HFFc6 (cell line): ENCODE data around the gene PSG1. TPM values are rescaled to one million over a fixed set of nuclear protein-coding genes. Genes with fewer than 3 reads are reported as not detected.
A peak's percentile ranks its signal among the peaks of the same experiment; 100 is the strongest.
"Not testable (repeated sequence)": the region's sequence is repeated elsewhere in the genome, so short reads cannot be mapped to it uniquely, and the experiment has no call there.

Source experiments
- DNase-seq: peaks from one replicate; pipeline ENCODE4 v3.0.0-alpha.2; 2018
- H3K27ac Mint-ChIP-seq: 2 replicates; pipeline ENCODE4 v1.8.0; 2020; ENCODE audit warnings: mild to moderate bottlenecking, mixed read lengths
- H3K27me3 Mint-ChIP-seq: 2 replicates; pipeline ENCODE4 v1.8.0; 2021; ENCODE audit warnings: mild to moderate bottlenecking, moderate library complexity, mixed read lengths; ENCODE audit not compliant: insufficient read depth
- H3K36me3 Mint-ChIP-seq: 2 replicates; pipeline ENCODE4 v1.8.0; 2021; ENCODE audit warnings: low read depth, mixed read lengths
- H3K4me1 Mint-ChIP-seq: 2 replicates; pipeline ENCODE4 v1.8.0; 2020; ENCODE audit warnings: low read depth, mixed read lengths
- H3K4me3 Mint-ChIP-seq: 2 replicates; pipeline ENCODE4 v1.8.0; 2020; ENCODE audit warnings: mild to moderate bottlenecking, moderate library complexity, mixed read lengths
- H3K9me3 Mint-ChIP-seq: 2 replicates; pipeline ENCODE4 v1.8.0; 2020; ENCODE audit warnings: mild to moderate bottlenecking, mixed read lengths
- total RNA-seq, 6 experiments: library from RNA; stranded (reverse); fragmentation: NEBNext Ultra II Directional; extraction: Animal tissue kit (Norgen Biotek cat#: 25700); gene quantifications; 2 replicates in 1 of 6; 3 replicates in 5 of 6; pipeline ENCODE4 v1.2.3, GENCODE V29; 2021
- TF ChIP-seq, protein P1 (sequence below): fragments of 200-600 bp; sonication (generic); IDR thresholded peaks from 2 replicates; pipeline ENCODE4 v1.5.0; 2021; ENCODE audit warnings: antibody characterized with exemption, mild to moderate bottlenecking

The PSG1 gene
- total RNA-seq, 6 experiments from 2014 or later = 4.3 to 10.5 (median 8.6) TPM

DNA sequence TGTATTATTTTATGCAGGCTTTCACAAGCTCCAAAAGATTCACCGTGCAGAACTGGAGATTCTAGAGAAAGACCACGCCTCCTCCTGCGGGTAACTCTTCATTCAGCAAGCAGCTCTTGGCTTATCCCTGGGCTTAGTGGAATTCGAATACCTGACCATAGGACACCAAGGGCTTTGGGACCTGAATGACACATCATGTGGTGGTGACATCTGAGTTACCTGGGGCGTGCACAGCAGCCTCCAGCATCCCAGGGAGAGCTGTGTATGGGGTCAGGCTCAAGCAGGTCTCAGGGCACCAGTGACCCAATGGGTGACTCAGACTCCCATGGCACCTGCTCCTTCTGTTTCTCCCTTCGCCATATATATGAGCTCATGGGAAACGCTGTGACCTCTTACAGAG lies 10.9 kb upstream of the PSG1 start:
- Mint-ChIP-seq H3K36me3 (peaks cover 38% of the 10 kb centered on the region), H3K9me3 (peaks cover 26% of the 10 kb centered on the region), H3K4me1 (peaks cover 51% of the 10 kb centered on the region)
- H3K4me3 Mint-ChIP-seq, DNase-seq, H3K27me3 Mint-ChIP-seq, H3K27ac Mint-ChIP-seq: not testable (repeated sequence)

- DNase-seq = peak; percentile 76
- peaks cover 29% of the 10 kb centered on the region for H3K36me3 Mint-ChIP-seq
- not testable (repeated sequence) for H3K27me3 Mint-ChIP-seq, H3K4me3 Mint-ChIP-seq
- peaks cover 20% of the 10 kb centered on the region for H3K9me3 Mint-ChIP-seq
- peak overlapping the region; percentile 91 for H3K27ac Mint-ChIP-seq
- H3K4me1 Mint-ChIP-seq = peaks cover 66% of the 10 kb centered on the region
These were observed 8.4 kb upstream of the PSG1 start for GRCh38 chr19:42887876-42888445.

DNA sequence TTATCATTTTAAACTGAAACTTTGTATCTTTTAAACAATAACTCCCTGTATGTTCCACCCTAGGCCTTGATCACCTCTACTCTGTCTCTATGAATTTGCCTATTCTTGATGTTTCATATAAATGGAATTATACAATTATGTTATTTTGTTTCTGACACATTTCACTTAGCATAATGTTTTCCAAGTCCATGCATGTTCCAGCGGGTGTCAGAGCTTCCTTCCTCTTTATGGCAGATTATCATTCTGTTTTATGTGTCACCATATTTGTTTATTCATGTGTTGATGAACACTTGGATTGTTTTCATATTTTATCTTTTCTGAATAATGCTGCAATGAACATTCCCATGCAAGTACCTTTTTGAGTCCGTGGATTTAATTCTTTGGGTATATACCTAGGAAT lies 3.2 kb upstream of the PSG1 start:
- H3K36me3 Mint-ChIP-seq = peaks cover 21% of the 10 kb centered on the region
- H3K4me3 Mint-ChIP-seq, H3K27ac Mint-ChIP-seq, H3K27me3 Mint-ChIP-seq, H3K9me3 Mint-ChIP-seq, DNase-seq: not testable (repeated sequence)
- H3K4me1 Mint-ChIP-seq = peaks cover 89% of the 10 kb centered on the region

- not testable (repeated sequence) for H3K4me3 Mint-ChIP-seq, H3K9me3 Mint-ChIP-seq, H3K27me3 Mint-ChIP-seq, DNase-seq
- peaks cover 21% of the 10 kb centered on the region for H3K36me3 Mint-ChIP-seq
- H3K27ac Mint-ChIP-seq = peak overlapping the region; percentile 50
- peaks cover 89% of the 10 kb centered on the region for H3K4me1 Mint-ChIP-seq
These were observed 2.5 kb upstream of the PSG1 start for GRCh38 chr19:42882010-42882409.

GRCh38 chr19:42881279-42881678 lies 1.8 kb upstream of the PSG1 start:
- peaks cover 21% of the 10 kb centered on the region for H3K36me3 Mint-ChIP-seq
- DNase-seq, H3K27me3 Mint-ChIP-seq, H3K9me3 Mint-ChIP-seq, H3K4me3 Mint-ChIP-seq: not testable (repeated sequence)
- TF ChIP-seq, protein P1, sequence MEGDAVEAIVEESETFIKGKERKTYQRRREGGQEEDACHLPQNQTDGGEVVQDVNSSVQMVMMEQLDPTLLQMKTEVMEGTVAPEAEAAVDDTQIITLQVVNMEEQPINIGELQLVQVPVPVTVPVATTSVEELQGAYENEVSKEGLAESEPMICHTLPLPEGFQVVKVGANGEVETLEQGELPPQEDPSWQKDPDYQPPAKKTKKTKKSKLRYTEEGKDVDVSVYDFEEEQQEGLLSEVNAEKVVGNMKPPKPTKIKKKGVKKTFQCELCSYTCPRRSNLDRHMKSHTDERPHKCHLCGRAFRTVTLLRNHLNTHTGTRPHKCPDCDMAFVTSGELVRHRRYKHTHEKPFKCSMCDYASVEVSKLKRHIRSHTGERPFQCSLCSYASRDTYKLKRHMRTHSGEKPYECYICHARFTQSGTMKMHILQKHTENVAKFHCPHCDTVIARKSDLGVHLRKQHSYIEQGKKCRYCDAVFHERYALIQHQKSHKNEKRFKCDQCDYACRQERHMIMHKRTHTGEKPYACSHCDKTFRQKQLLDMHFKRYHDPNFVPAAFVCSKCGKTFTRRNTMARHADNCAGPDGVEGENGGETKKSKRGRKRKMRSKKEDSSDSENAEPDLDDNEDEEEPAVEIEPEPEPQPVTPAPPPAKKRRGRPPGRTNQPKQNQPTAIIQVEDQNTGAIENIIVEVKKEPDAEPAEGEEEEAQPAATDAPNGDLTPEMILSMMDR = peak; percentile 76
- peaks cover 89% of the 10 kb centered on the region for H3K4me1 Mint-ChIP-seq
- peak overlapping the region; percentile 59 for H3K27ac Mint-ChIP-seq

GRCh38 chr19:42880621-42881020 lies 1.1 kb upstream of the PSG1 start:
- not testable (repeated sequence) for H3K4me3 Mint-ChIP-seq, H3K27me3 Mint-ChIP-seq, DNase-seq, H3K9me3 Mint-ChIP-seq
- Mint-ChIP-seq H3K36me3 (peaks cover 21% of the 10 kb centered on the region), H3K27ac (0 out of 2 replicates have a peak overlapping the region, but pooled peaks have one; percentile 78), H3K4me1 (peaks cover 89% of the 10 kb centered on the region)

GRCh38 chr19:42876596-42876995 lies 2.9 kb downstream of the PSG1 start:
- DNase-seq = peak; percentile 70

DNA sequence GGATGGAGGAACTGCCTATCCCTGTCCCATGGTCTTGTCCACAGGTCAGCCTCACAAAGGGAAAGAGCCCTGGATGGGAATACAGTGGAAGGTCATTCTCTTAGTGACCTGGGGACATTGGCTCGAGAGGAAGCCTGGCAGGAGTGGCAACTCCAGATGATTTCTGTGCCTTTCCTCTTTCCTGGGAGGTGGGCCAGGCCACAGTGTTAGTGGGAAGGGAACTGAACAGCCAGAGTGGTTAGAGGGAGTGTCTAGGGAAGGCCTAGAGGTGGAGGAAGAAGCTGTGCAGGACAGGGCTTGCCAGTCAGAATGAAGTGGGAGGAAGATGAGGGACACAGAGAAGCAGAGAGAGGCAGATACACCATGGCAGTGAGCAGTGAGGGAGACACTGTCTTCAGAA lies 3.6 kb downstream of the PSG1 start:
- Mint-ChIP-seq H3K4me3 (peak overlapping the region; percentile 35), H3K36me3 (peaks cover 29% of the 10 kb centered on the region), H3K4me1 (peaks cover 76% of the 10 kb centered on the region), H3K27ac (peak overlapping the region; percentile 97)
- not testable (repeated sequence) for H3K9me3 Mint-ChIP-seq, H3K27me3 Mint-ChIP-seq
- DNase-seq = peak; percentile 34

More at GRCh38 chr19:42876596-42876995, 2.9 kb downstream of the PSG1 start:
- peaks cover 84% of the 10 kb centered on the region for H3K4me1 Mint-ChIP-seq
- H3K27me3 Mint-ChIP-seq, H3K9me3 Mint-ChIP-seq: not testable (repeated sequence)
- peak overlapping the region; percentile 97 for H3K27ac Mint-ChIP-seq
- peaks cover 28% of the 10 kb centered on the region for H3K36me3 Mint-ChIP-seq
- H3K4me3 Mint-ChIP-seq = 0 out of 2 replicates have a peak overlapping the region, but pooled peaks have one; percentile 2

DNA sequence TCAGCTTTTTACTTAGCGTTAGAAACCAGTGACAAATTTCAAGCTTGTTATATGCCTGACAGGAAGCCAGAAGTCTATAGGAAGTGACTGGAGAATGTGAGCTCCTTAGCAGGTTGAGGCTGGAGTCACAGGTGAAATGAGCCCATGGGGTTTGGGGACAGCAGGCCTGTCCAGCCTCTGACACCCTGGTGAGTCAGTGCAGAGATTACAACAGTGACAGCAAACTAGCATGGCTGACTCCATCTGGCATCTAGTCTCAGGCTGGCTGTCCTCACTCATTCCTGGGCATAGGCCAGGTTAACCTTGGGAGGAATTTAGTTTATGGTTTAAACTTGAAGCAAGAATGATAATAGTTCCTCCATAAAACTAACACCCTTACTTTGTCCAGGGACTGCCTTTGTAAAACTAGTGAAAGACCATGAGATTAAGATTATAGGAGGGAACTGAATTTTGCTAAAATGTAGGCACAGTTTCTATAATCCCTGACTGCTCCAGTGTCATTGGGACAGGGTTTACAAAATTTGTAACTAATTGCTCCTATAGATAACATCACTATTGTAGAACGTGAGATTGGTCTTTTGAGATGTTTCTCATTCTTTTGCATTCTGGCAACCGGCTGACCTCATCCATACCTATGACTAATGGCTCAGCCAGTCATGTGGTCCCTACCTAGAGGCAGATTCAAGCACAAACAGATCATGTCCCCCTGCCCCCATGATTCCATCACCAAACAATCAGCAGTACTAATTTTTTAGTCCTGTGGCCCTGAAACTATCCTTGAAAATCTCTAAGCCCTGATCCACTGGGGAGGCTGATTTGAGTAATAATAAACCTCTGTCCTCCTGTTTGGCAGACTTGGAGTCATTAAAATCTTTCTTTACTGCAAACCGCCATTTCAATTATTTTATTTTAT lies 4.4 kb downstream of the PSG1 start:
- H3K9me3 Mint-ChIP-seq, H3K27me3 Mint-ChIP-seq: not testable (repeated sequence)
- peak overlapping the region; percentile 97 for H3K27ac Mint-ChIP-seq

DNA sequence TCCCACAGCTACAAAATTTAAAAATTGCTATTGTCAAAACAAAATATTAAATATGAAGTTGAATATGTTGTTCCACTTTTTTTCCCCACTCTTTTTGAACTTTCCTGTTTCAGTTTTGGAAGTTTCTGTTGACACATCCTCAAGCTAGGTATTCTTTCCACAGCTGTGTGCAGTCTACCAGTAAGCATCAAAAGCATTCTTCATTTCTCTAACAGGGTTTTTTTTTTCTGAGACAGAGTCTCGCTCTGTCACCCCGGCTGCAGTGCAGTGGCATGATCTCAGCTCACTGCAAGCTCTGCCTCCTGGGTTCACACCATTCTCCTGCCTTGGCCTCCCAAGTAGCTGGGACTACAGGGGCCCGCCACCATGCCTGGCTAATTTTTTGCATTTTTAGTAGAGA lies 5.4 kb downstream of the PSG1 start:
- H3K4me3 Mint-ChIP-seq = peak overlapping the region; percentile 42; the same call in 1 of the 2 replicates
- DNase-seq, H3K9me3 Mint-ChIP-seq, H3K27me3 Mint-ChIP-seq: not testable (repeated sequence)
- H3K27ac Mint-ChIP-seq = peak overlapping the region; percentile 97
- H3K36me3 Mint-ChIP-seq = peaks cover 31% of the 10 kb centered on the region
- peaks cover 73% of the 10 kb centered on the region for H3K4me1 Mint-ChIP-seq

More for the DNA sequence above, 4.4 kb downstream of the PSG1 start:
- DNase-seq = peak; percentile 89
- Mint-ChIP-seq H3K4me3 (peak overlapping the region; percentile 42; the same call in 1 of the 2 replicates), H3K36me3 (peaks cover 31% of the 10 kb centered on the region), H3K4me1 (peaks cover 74% of the 10 kb centered on the region)
